Transverse colon (tissue), 4 donors: Measurements from ENCODE around the gene CPNE4. TPM values are rescaled to one million over a fixed set of nuclear protein-coding genes. Genes with fewer than 3 reads are reported as not detected.

ENCODE experiments used
- DNase-seq: peaks from one replicate; pipeline ENCODE4 v3.0.0-alpha.2; 2019
- H3K27ac ChIP-seq, 4 donors: fragments of 200-600 bp; sonication (generic); 2 replicates each; pipeline ENCODE4 v1.5.1; 2016 to 2018; ENCODE audit warnings: inconsistent platforms in 4 of 4
- H3K27me3 ChIP-seq: fragments of 200-600 bp; sonication (generic); 2 replicates; pipeline ENCODE4 v1.5.1; 2017; ENCODE audit warnings: inconsistent platforms
- H3K36me3 ChIP-seq, 4 donors: fragments of 200-600 bp; sonication (generic); 2 replicates each; pipeline ENCODE4 v1.5.1; 2017 to 2019; ENCODE audit warnings: inconsistent platforms in 4 of 4
- H3K4me1 ChIP-seq, 4 donors: fragments of 200-600 bp; sonication (generic); 2 replicates each; pipeline ENCODE4 v1.5.1; 2017 to 2020; ENCODE audit warnings: inconsistent platforms in 4 of 4
- H3K4me3 ChIP-seq, 4 donors: fragments of 200-600 bp; sonication (generic); 1 replicate in 1 of 4; 2 replicates in 3 of 4; pipeline versions ENCODE4 v1.5.1 to v1.6.1; 2017 to 2019; ENCODE audit warnings: inconsistent platforms in 4 of 4
- H3K9me3 ChIP-seq, 2 donors: fragments of 200-600 bp; sonication (generic); 2 replicates each; pipeline ENCODE4 v1.5.1; 2017 to 2019; ENCODE audit warnings: inconsistent platforms in 2 of 2
- EP300 ChIP-seq: sonication (generic); formaldehyde crosslinking; IDR thresholded peaks from one replicate; pipeline ENCODE4 v1.6.1; 2017; ENCODE audit warnings: antibody characterized with exemption, low read depth
- POLR2A ChIP-seq: fragments of 450-650 bp; IDR thresholded peaks from one replicate; pipeline ENCODE4 v1.6.1; 2016; ENCODE audit warnings: antibody characterized with exemption, mild to moderate bottlenecking, moderate library complexity
- POLR2AphosphoS5 ChIP-seq, 3 donors: sonication (generic); formaldehyde crosslinking; IDR thresholded peaks; one replicate each; pipeline ENCODE4 v1.6.1; 2016; ENCODE audit warnings: antibody characterized with exemption in 3 of 3
- WGBS, 2 donors: methylation state at CpG; one replicate each; pipeline ENCODE4 v1.1.5; 2018; ENCODE audit warnings: low coverage in 1 of 2; 5-methylcytosine and 5-hydroxymethylcytosine counted together
- in situ Hi-C, 4 donors: fragments of 200-750 bp; cut with MboI; loops; one replicate each; pipeline versions ENCODE4 v1.15.0 to v1.15.1; 2017; ENCODE audit warnings: low sequenced_read_pairs in 3 of 4, low pct_ligation_motif_present in 1 of 4, low pct_unique_long_range_greater_than_20kb in 1 of 4
- intact Hi-C: fragments of 100-400 bp; cut with DNase I; formaldehyde crosslinking; loops from one replicate; pipeline ENCODE4 v1.15.1; 2023; ENCODE audit warnings: low total_unique reads
- total RNA-seq, 4 donors: library from RNA; depleted of rRNA; stranded (reverse); fragments of >200 nt; gene quantifications; one replicate each; pipeline ENCODE4 v1.1.0, GENCODE V29; 2016
- TF ChIP-seq, protein P1 (sequence below), 5 experiments: fragments of 200-600 bp in 3 of 5; fragments of 450-650 bp in 2 of 5; sonication (generic) in 3 of 5; IDR thresholded peaks; 1 replicate in 2 of 5; 2 replicates in 3 of 5; pipeline ENCODE4 v1.5.1; 2016 to 2017; ENCODE audit warnings: antibody characterized with exemption in 5 of 5, inconsistent platforms in 3 of 5, mild to moderate bottlenecking in 2 of 5, moderate library complexity in 1 of 5

The CPNE4 gene
- total RNA-seq, 4 donors from 2014 or later, result 0.16 to 1.5 TPM; not detected in 2

GRCh38 chr3:131883086-131883485 is 151.7 kb downstream of the CPNE4 start:
- Histone ChIP-seq H3K4me1 (no peaks in the 10 kb centered on the region), H3K9me3 (no peaks in the 10 kb centered on the region), H3K36me3 (no peaks in the 10 kb centered on the region), H3K27ac (no peak overlapping the region), H3K27me3 (no peaks in the 10 kb centered on the region), H3K4me3 (no peak overlapping the region)
- in situ Hi-C loops (no loop called here), intact Hi-C loops (no loop called here)
- DNase-seq, result no peak
- no peak for TF ChIP-seq POLR2A
- TF ChIP-seq POLR2AphosphoS5 (IDR thresholded peaks at IDR 0.05), result no peak
- TF ChIP-seq, protein P1, sequence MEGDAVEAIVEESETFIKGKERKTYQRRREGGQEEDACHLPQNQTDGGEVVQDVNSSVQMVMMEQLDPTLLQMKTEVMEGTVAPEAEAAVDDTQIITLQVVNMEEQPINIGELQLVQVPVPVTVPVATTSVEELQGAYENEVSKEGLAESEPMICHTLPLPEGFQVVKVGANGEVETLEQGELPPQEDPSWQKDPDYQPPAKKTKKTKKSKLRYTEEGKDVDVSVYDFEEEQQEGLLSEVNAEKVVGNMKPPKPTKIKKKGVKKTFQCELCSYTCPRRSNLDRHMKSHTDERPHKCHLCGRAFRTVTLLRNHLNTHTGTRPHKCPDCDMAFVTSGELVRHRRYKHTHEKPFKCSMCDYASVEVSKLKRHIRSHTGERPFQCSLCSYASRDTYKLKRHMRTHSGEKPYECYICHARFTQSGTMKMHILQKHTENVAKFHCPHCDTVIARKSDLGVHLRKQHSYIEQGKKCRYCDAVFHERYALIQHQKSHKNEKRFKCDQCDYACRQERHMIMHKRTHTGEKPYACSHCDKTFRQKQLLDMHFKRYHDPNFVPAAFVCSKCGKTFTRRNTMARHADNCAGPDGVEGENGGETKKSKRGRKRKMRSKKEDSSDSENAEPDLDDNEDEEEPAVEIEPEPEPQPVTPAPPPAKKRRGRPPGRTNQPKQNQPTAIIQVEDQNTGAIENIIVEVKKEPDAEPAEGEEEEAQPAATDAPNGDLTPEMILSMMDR (IDR thresholded peaks at IDR 0.05), result no peak
- TF ChIP-seq EP300, result no peak

DNA sequence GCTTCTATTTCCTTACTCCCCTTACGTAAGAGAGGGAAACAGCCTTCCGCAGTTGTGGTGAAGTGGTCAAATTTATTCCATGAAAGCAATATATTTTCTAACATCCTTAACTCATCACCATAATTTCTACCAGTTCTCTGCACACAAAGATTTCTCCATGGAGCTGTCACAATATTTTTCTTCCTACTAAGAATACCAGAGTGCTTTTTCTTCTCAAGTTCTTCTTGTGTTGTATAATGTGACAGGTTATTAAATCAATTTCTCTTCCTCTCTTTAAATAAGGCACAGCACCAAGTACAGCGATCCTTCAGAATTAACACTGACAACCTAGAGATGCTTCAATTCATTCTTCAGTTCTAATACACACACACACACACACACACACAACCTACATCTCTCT is 153.0 kb downstream of the CPNE4 start:
- Histone ChIP-seq H3K9me3 (no peaks in the 10 kb centered on the region), H3K36me3 (no peaks in the 10 kb centered on the region), H3K4me3 (no peak overlapping the region), H3K27me3 (no peaks in the 10 kb centered on the region), H3K4me1 (no peaks in the 10 kb centered on the region), H3K27ac (no peak overlapping the region)
- intact Hi-C loops (no loop called here), in situ Hi-C loops (no loop called here)
- WGBS, 2 donors, result 63 to 65% methylated on average over 3 of the region's 3 CpGs
- DNase-seq, result no peak
- no peak for TF ChIP-seq EP300
- TF ChIP-seq, protein P1 (IDR thresholded peaks at IDR 0.05), result no peak
- no peak for TF ChIP-seq POLR2AphosphoS5 (IDR thresholded peaks at IDR 0.05)
- TF ChIP-seq POLR2A, result no peak

- in situ Hi-C loops (no loop called here), intact Hi-C loops (no loop called here)
- TF ChIP-seq EP300, result no peak
- TF ChIP-seq, protein P1 (IDR thresholded peaks at IDR 0.05), result no peak
- TF ChIP-seq POLR2A, result no peak
- no peak for TF ChIP-seq POLR2AphosphoS5 (IDR thresholded peaks at IDR 0.05)
- H3K36me3 ChIP-seq, result no peaks in the 10 kb centered on the region
- no peak overlapping the region for H3K4me3 ChIP-seq
- no peaks in the 10 kb centered on the region for H3K9me3 ChIP-seq
- no peak for DNase-seq
- no peaks in the 10 kb centered on the region for H3K27me3 ChIP-seq
- 27 to 83% methylated on average over 2 of the region's 2 CpGs for WGBS, 2 donors
- no peak overlapping the region for H3K27ac ChIP-seq
- H3K4me1 ChIP-seq, result no peaks in the 10 kb centered on the region
Observed at GRCh38 chr3:131880948-131881347, 153.9 kb downstream of the CPNE4 start.

DNA sequence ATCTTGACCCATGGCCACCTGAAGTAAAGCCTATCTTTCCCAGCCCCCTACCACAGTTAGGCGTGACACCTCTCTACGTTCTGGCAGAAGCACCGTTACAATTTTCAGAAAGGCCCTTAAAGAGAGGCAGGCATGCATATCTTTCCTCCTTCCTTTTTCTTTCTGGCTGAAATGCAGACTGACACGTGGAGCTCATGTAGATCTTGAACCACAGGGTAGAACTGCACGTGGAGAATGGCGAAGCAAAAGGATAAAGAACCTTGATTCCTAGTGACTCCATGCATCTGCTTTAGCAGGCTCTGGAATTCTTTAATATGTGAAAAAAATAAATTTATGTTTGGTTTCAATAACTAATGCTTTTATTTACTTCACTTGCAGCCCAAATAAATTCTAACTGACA is 166.6 kb downstream of the CPNE4 start:
- Histone ChIP-seq H3K27ac (no peak overlapping the region), H3K9me3 (no peaks in the 10 kb centered on the region), H3K36me3 (no peaks in the 10 kb centered on the region), H3K4me3 (no peak overlapping the region), H3K4me1 (no peaks in the 10 kb centered on the region), H3K27me3 (no peaks in the 10 kb centered on the region)
- WGBS, 2 donors, result 65 to 75% methylated on average over 4 to 6 of the region's 6 CpGs
- no peak for TF ChIP-seq POLR2AphosphoS5 (IDR thresholded peaks at IDR 0.05)
- TF ChIP-seq, protein P1 (IDR thresholded peaks at IDR 0.05), result no peak
- no peak for TF ChIP-seq EP300
- TF ChIP-seq POLR2A, result no peak
- no peak for DNase-seq
- intact Hi-C loops, result no loop called here
- in situ Hi-C loops, result no loop called here
